Measurements from ENCODE around the gene WNT5B. TPM values are rescaled to one million over a fixed set of nuclear protein-coding genes. Genes with fewer than 3 reads are reported as not detected.
"Not testable (repeated sequence)": the region's sequence is repeated elsewhere in the genome, so short reads cannot be mapped to it uniquely, and the experiment has no call there.

WNT5B gene
- total and polyA plus RNA-seq, 9 donors: 3.1 to 20.3 (median 8.5) TPM

GRCh38 chr12:1692226-1692625 lies 63.2 kb downstream of the WNT5B start:
- Histone ChIP-seq H3K27me3 (no peaks in the 10 kb centered on the region), H3K9me3 (no peaks in the 10 kb centered on the region), H3K27ac (no peak overlapping the region), H3K4me3 (peak overlapping the region; percentile 100), H3K36me3 (no peaks in the 10 kb centered on the region), H3K4me1 (ENCODE audit: insufficient read depth) (peaks cover 8% of the 10 kb centered on the region)
- 47 to 53% (median 49%) methylated on average over 4 of the region's 4 CpGs for WGBS, 3 donors
- TF ChIP-seq POLR2A (IDR thresholded peaks at IDR 0.05): no peak
- DNase-seq: no peak
- intact Hi-C loops (cut with DNase I): no loop called here

- intact Hi-C loops (cut with DNase I): no loop called here
Measured at GRCh38 chr12:1692895-1693610, 64.0 kb downstream of the WNT5B start.

GRCh38 chr12:1695097-1695496 lies 66.1 kb downstream of the WNT5B start:
- DNase-seq; intact Hi-C loops (cut with DNase I); H3K4me3 ChIP-seq; H3K9me3 ChIP-seq; H3K27me3 ChIP-seq; H3K36me3 ChIP-seq; H3K27ac ChIP-seq; H3K4me1 ChIP-seq (ENCODE audit: insufficient read depth): not testable (repeated sequence)
- WGBS, 3 donors: 84 to 95% (median 88%) methylated on average over 8 of the region's 8 CpGs

More at GRCh38 chr12:1692895-1693610, 64.0 kb downstream of the WNT5B start:
- Histone ChIP-seq H3K36me3 (no peaks in the 10 kb centered on the region), H3K4me3 (no peak overlapping the region), H3K4me1 (ENCODE audit: insufficient read depth) (peaks cover 8% of the 10 kb centered on the region), H3K27ac (no peak overlapping the region), H3K27me3 (no peaks in the 10 kb centered on the region), H3K9me3 (no peaks in the 10 kb centered on the region)
- WGBS, 3 donors: 80 to 83% (median 83%) methylated on average over 15 of the region's 15 CpGs
- TF ChIP-seq POLR2A (IDR thresholded peaks at IDR 0.05) (no peak), EP300 (IDR thresholded peaks at IDR 0.05) (no peak), CTCF (IDR thresholded peaks at IDR 0.05) (no peak)
- DNase-seq: no peak

DNA sequence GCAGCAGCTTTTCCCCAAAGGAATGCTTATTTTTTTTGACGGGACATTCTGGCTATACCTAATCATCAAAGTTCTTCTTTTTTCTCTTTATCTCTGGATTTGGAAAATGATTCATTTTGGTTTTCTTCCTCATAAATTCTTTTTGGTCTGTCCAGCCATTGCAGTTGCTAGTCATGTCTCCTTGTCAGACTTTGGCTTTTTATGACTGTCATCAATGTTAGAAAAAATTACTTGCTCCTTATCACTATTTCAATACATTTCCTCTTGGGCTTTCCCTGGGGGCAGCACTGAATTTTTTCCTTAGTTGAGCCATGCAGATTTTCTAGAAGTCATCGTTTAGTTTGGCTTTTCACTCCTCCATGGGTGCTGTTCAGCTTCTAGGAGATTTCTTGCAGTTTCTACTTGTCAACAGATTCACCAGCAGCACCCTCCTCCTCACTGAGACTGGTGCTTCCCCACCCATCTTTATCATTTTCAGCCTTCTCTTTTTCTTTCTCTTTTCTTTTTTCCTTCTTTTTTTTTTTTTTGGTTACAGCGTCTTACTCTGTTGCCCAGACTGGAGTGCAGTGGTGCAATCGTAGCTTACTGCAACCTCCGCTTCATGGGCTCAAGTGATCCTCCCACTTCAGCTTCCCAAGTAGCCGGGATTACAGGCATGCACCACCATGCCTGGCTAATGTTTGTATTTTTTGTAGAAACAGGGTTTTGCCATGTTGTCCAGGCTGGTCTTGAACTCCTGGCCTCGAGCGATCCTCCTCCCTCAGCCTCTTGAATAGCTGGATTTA lies 67.0 kb downstream of the WNT5B start:
- no peak for TF ChIP-seq CTCF (IDR thresholded peaks at IDR 0.05)
- TF ChIP-seq EP300 (IDR thresholded peaks at IDR 0.05): no peak
- TF ChIP-seq POLR2A (IDR thresholded peaks at IDR 0.05): no peak
- Histone ChIP-seq H3K4me3 (no peak overlapping the region), H3K27me3 (no peaks in the 10 kb centered on the region), H3K36me3 (no peaks in the 10 kb centered on the region), H3K4me1 (ENCODE audit: insufficient read depth) (peaks cover 8% of the 10 kb centered on the region), H3K9me3 (no peaks in the 10 kb centered on the region), H3K27ac (no peak overlapping the region)
- no peak for DNase-seq
- 65 to 70% (median 66%) methylated on average over 8 of the region's 8 CpGs for WGBS, 3 donors
- intact Hi-C loops (cut with DNase I): no loop called here

DNA sequence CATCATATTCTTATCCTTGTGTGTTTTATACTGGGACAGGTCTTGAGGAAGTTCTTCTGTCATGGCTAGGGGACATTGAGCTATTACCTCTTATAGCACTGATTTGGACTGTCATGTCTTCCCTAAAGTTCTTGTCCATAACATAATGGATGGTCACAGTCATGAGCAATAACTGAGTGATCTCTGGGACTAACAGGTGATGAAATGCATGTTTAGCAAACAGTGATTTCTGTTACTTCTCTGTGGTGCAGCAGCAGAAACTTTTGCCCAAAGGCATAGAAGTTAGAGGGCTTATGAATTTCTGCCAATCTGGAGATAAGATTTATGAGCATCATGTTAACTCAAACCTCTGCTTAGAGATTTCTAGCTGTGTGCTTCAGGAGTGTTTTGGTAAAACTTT lies 67.8 kb downstream of the WNT5B start:
- intact Hi-C loops (cut with DNase I): no loop called here
- TF ChIP-seq POLR2A (IDR thresholded peaks at IDR 0.05): no peak
- TF ChIP-seq CTCF (IDR thresholded peaks at IDR 0.05): no peak
- no peak for TF ChIP-seq EP300 (IDR thresholded peaks at IDR 0.05)
- no peaks in the 10 kb centered on the region for H3K9me3 ChIP-seq
- no peak for DNase-seq
- H3K4me1 ChIP-seq (ENCODE audit: insufficient read depth): peaks cover 8% of the 10 kb centered on the region
- no peak overlapping the region for H3K27ac ChIP-seq
- H3K36me3 ChIP-seq: no peaks in the 10 kb centered on the region
- no peaks in the 10 kb centered on the region for H3K27me3 ChIP-seq
- H3K4me3 ChIP-seq: no peak overlapping the region

Small RNA genes within 50 kb of the gene (microRNA-seq; reads per million reads assigned to microRNA genes)
- gene MIR3649: 0 to 0.18 (median 0) reads per million in 3 donors

Small RNA genes within 50 kb of the gene (small RNA-seq; reads per million reads assigned to genes)
- gene MIR3649: not detected

Other genes starting within 250 kb of the WNT5B start
- 10 to 100 TPM in 5 of 7 donors, 1 to 10 TPM in 2; 8.3 to 16.2 (median 12.0) TPM for gene FBXL14, start 34.6 kb upstream of the WNT5B start, total RNA-seq
- 10 to 100 TPM in 1 of 2 donors, 1 to 10 TPM in 1; 1.3 to 10.8 TPM for gene FBXL14, start 34.6 kb upstream of the WNT5B start, polyA plus RNA-seq
- gene ADIPOR2, start 61.8 kb downstream of the WNT5B start, total RNA-seq: 10 to 100 TPM; 21.5 to 91.8 (median 42.0) TPM
- 10 to 100 TPM; 25.6 to 65.4 TPM for gene ADIPOR2, start 61.8 kb downstream of the WNT5B start, polyA plus RNA-seq
- not detected for gene LRTM2, start 191.3 kb downstream of the WNT5B start, total RNA-seq
- not detected for gene LRTM2, start 191.3 kb downstream of the WNT5B start, polyA plus RNA-seq

Data from ovary (tissue), 9 donors.